Activated CD8-positive, alpha-beta memory T cell treated with anti-CD3 and anti-CD28 coated beads for 48 hours (primary cell): Measurements from ENCODE around the gene KCNIP4.

Source experiments
- DNase-seq, 3 experiments: peaks; one replicate each; pipeline ENCODE4 v3.0.0-alpha.2; 2020; ENCODE audit warnings: low read depth in 2 of 3, low spot score in 2 of 3

KCNIP4 gene

GRCh38 chr4:21695141-21695540, 253.4 kb downstream of the KCNIP4 start:
- no peak for DNase-seq

- no peak for DNase-seq
Measured at GRCh38 chr4:21692241-21692640, 256.3 kb downstream of the KCNIP4 start.

- DNase-seq: no peak
Measured at GRCh38 chr4:21688596-21689265, 259.8 kb downstream of the KCNIP4 start.

- DNase-seq: no peak
Measured at GRCh38 chr4:21685911-21686310, 262.7 kb downstream of the KCNIP4 start.

- no peak for DNase-seq
Measured at GRCh38 chr4:21680326-21680898, 268.2 kb downstream of the KCNIP4 start.

GRCh38 chr4:21678711-21679110, 269.9 kb downstream of the KCNIP4 start:
- no peak for DNase-seq

- DNase-seq: no peak
Measured at GRCh38 chr4:21677173-21677572, 271.4 kb downstream of the KCNIP4 start.

- DNase-seq: no peak
Measured at GRCh38 chr4:21664355-21664754, 284.2 kb downstream of the KCNIP4 start.

- DNase-seq: no peak
Measured at GRCh38 chr4:21656832-21657231, 291.7 kb downstream of the KCNIP4 start.

GRCh38 chr4:21655031-21655430, 293.5 kb downstream of the KCNIP4 start:
- no peak for DNase-seq

GRCh38 chr4:21652508-21653231, 295.9 kb downstream of the KCNIP4 start:
- DNase-seq: no peak

GRCh38 chr4:21649391-21650090, 299.0 kb downstream of the KCNIP4 start:
- no peak for DNase-seq

- DNase-seq: no peak
Measured at GRCh38 chr4:21645776-21646175, 302.8 kb downstream of the KCNIP4 start.

GRCh38 chr4:21641696-21642095, 306.9 kb downstream of the KCNIP4 start:
- DNase-seq: no peak

GRCh38 chr4:21638171-21638725, 310.3 kb downstream of the KCNIP4 start:
- no peak for DNase-seq

- DNase-seq: no peak
Measured at GRCh38 chr4:21628916-21629610, 319.5 kb downstream of the KCNIP4 start.

- DNase-seq: no peak
Measured at GRCh38 chr4:21628116-21628670, 320.4 kb downstream of the KCNIP4 start.

GRCh38 chr4:21625447-21625846, 323.1 kb downstream of the KCNIP4 start:
- no peak for DNase-seq

- no peak for DNase-seq
Measured at GRCh38 chr4:21605006-21605405, 343.6 kb downstream of the KCNIP4 start.

GRCh38 chr4:21596521-21596920, 352.1 kb downstream of the KCNIP4 start:
- no peak for DNase-seq

- no peak for DNase-seq
Measured at GRCh38 chr4:21593671-21594001, 354.9 kb downstream of the KCNIP4 start.
